B cell (primary cell): ENCODE measurements around the gene NEBL.

Experiments
- EZH2 ChIP-seq: IDR thresholded peaks from 2 replicates; pipeline ENCODE4 v1.6.1; 2012; ENCODE audit warnings: borderline replicate concordance, low read depth, mild to moderate bottlenecking, moderate library complexity, low read length; ENCODE audit not compliant: insufficient read depth, poor library complexity, severe bottlenecking
- TF ChIP-seq, protein P1 (sequence below): fragments of 200-600 bp; IDR thresholded peaks from one replicate; pipeline ENCODE4 v1.8.0; 2022; ENCODE audit warnings: antibody characterized with exemption, mild to moderate bottlenecking

DNA sequence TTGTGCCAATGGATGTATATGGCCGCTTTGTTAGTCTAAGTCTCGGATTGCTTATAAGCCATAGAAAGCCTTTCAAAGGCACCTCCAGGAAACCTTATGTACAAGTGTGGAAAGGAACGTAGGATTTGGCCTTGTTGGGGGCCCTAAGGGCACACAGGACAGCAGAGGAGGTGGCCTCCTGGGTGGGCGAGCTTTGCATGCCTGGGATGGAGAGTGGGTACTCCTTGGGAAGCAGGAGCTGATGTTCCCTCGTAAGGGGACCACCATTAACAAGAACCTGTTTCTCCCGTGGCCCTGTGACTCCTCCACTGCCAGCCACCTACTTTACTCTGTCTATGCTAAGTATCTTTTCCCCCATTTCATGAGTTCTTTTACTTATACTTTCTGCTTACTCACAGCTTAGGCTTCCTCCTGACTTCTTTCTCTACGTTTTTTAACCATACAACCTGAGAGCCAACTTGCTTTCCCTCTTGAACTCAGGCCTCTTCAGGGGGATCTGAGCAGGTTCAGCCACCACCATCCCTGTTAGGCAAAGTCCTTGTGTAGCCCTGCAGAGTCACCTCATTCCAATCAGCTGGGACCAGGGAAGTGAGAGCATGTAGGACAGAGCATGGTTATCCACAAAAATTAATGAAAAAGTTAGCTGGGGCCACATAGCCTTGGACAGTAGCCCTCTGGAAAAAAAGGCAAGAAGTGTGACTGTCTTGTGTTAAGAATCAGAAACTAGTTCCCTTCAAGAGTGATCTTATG, 118.9 kb downstream of the NEBL start:
- TF ChIP-seq, protein P1, sequence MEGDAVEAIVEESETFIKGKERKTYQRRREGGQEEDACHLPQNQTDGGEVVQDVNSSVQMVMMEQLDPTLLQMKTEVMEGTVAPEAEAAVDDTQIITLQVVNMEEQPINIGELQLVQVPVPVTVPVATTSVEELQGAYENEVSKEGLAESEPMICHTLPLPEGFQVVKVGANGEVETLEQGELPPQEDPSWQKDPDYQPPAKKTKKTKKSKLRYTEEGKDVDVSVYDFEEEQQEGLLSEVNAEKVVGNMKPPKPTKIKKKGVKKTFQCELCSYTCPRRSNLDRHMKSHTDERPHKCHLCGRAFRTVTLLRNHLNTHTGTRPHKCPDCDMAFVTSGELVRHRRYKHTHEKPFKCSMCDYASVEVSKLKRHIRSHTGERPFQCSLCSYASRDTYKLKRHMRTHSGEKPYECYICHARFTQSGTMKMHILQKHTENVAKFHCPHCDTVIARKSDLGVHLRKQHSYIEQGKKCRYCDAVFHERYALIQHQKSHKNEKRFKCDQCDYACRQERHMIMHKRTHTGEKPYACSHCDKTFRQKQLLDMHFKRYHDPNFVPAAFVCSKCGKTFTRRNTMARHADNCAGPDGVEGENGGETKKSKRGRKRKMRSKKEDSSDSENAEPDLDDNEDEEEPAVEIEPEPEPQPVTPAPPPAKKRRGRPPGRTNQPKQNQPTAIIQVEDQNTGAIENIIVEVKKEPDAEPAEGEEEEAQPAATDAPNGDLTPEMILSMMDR = no peak
- TF ChIP-seq EZH2 = no peak
